HepG2 (cell line): ENCODE data around the gene APOA1. TPM values are rescaled to one million over a fixed set of nuclear protein-coding genes. Genes with fewer than 3 reads are reported as not detected.

ENCODE experiments used
- BORCS8-MEF2B ChIP-seq: sonication (generic); formaldehyde crosslinking; IDR thresholded peaks from 2 replicates; pipeline ENCODE4 v1.8.0; 2022; ENCODE audit warnings: mild to moderate bottlenecking, missing genetic modification reagents
- GLMP ChIP-seq: sonication (generic); formaldehyde crosslinking; IDR thresholded peaks from 2 replicates; pipeline ENCODE4 v1.9.0; 2021; ENCODE audit warnings: missing genetic modification reagents, mild to moderate bottlenecking, borderline replicate concordance
- GTF3A ChIP-seq: sonication (generic); formaldehyde crosslinking; conservative IDR thresholded peaks from 2 replicates; pipeline ENCODE4 v1.4.0; 2020; ENCODE audit warnings: mild to moderate bottlenecking, missing genetic modification reagents
- GZF1 ChIP-seq: sonication (generic); formaldehyde crosslinking; IDR thresholded peaks from 2 replicates; pipeline ENCODE4 v1.5.1; 2020; ENCODE audit warnings: mild to moderate bottlenecking, missing genetic modification reagents
- HNRNPH1 ChIP-seq: fragments of 200-400 bp; formaldehyde crosslinking; optimal IDR thresholded peaks from 2 replicates; pipeline ENCODE3; 2017; ENCODE audit warnings: mild to moderate bottlenecking, low read depth, low read length
- HOXD1 ChIP-seq: sonication (generic); formaldehyde crosslinking; IDR thresholded peaks from 2 replicates; pipeline ENCODE4 v1.5.0; 2020; ENCODE audit warnings: missing genetic modification reagents
- IRF9 ChIP-seq: sonication (generic); formaldehyde crosslinking; IDR thresholded peaks from 2 replicates; pipeline ENCODE4 v1.8.0; 2022; ENCODE audit warnings: missing genetic modification reagents, mild to moderate bottlenecking, borderline replicate concordance
- MEIS2 ChIP-seq: sonication (generic); formaldehyde crosslinking; IDR thresholded peaks from 2 replicates; pipeline ENCODE4 v1.9.0; 2021; ENCODE audit warnings: mild to moderate bottlenecking, missing genetic modification reagents
- MXD4 ChIP-seq: IDR thresholded peaks from 2 replicates; pipeline ENCODE4 v1.6.1; 2016; ENCODE audit warnings: mild to moderate bottlenecking, missing biosample characterization, missing genetic modification reagents
- PBX3 ChIP-seq: sonication (generic); formaldehyde crosslinking; IDR thresholded peaks from 2 replicates; pipeline ENCODE4 v1.8.1; 2023; ENCODE audit warnings: missing genetic modification reagents, inconsistent platforms, borderline replicate concordance
- POGK ChIP-seq: sonication (generic); formaldehyde crosslinking; conservative IDR thresholded peaks from 2 replicates; pipeline ENCODE4 v1.8.0; 2022; ENCODE audit warnings: mild to moderate bottlenecking, moderate library complexity, missing genetic modification reagents
- TCF12 ChIP-seq, 2 experiments: fragments of 450-650 bp in 1 of 2; sonication (generic) in 1 of 2; formaldehyde crosslinking in 1 of 2; IDR thresholded peaks; 2 replicates each; pipeline versions ENCODE4 v1.6.1 to v1.8.0; 2017 to 2022; ENCODE audit warnings: antibody characterized with exemption in 1 of 2, mild to moderate bottlenecking in 1 of 2, missing genetic modification reagents in 1 of 2, moderate library complexity in 1 of 2
- TEAD2 ChIP-seq: sonication (generic); formaldehyde crosslinking; IDR thresholded peaks from 2 replicates; pipeline ENCODE4 v1.9.0; 2021; ENCODE audit warnings: missing genetic modification reagents
- TOE1 ChIP-seq: sonication (generic); formaldehyde crosslinking; IDR thresholded peaks from 2 replicates; pipeline ENCODE4 v1.4.0; 2020; ENCODE audit warnings: mild to moderate bottlenecking, missing genetic modification reagents
- ZFP90 ChIP-seq: sonication (generic); formaldehyde crosslinking; IDR thresholded peaks from 2 replicates; pipeline ENCODE4 v1.8.0; 2022; ENCODE audit warnings: missing genetic modification reagents, mild to moderate bottlenecking, inconsistent platforms, borderline replicate concordance
- ZIK1 ChIP-seq: sonication (generic); formaldehyde crosslinking; IDR thresholded peaks from 2 replicates; pipeline ENCODE4 v1.5.0; 2020; ENCODE audit warnings: mild to moderate bottlenecking, low read depth, missing genetic modification reagents, borderline replicate concordance
- ZNF34 ChIP-seq: sonication (generic); formaldehyde crosslinking; IDR thresholded peaks from 2 replicates; pipeline ENCODE4 v1.4.0; 2020; ENCODE audit warnings: mild to moderate bottlenecking, missing genetic modification reagents, borderline replicate concordance
- ZNF770 ChIP-seq: sonication (generic); formaldehyde crosslinking; IDR thresholded peaks from 2 replicates; pipeline ENCODE4 v1.5.0; 2020; ENCODE audit warnings: mild to moderate bottlenecking, missing genetic modification reagents
- ZNF773 ChIP-seq: sonication (generic); formaldehyde crosslinking; IDR thresholded peaks from 2 replicates; pipeline ENCODE4 v1.4.0; 2020; ENCODE audit warnings: missing genetic modification reagents, borderline replicate concordance
- ZNF782 ChIP-seq: sonication (generic); formaldehyde crosslinking; IDR thresholded peaks from 2 replicates; pipeline ENCODE4 v1.4.0; 2020; ENCODE audit warnings: missing genetic modification reagents, mild to moderate bottlenecking, borderline replicate concordance
- polyA plus RNA-seq, 8 experiments: library from polyadenylated mRNA; depleted of rRNA in 3 of 8; stranded (reverse) in 7 of 8; unstranded in 1 of 8; fragments of >200 nt; fragmentation: Illumina TruSeq in 4 of 8; extraction: Trizol in 4 of 8; gene quantifications; 2 replicates each; pipeline versions ENCODE4 v1.2.1 to v1.2.3, GENCODE V29; 2011 to 2016; ENCODE audit warnings: low read depth in 4 of 8, missing spikeins in 1 of 8, mixed read lengths in 1 of 8; ENCODE audit not compliant: insufficient read depth in 1 of 8
- total RNA-seq, 5 experiments: library from RNA; depleted of rRNA; stranded (reverse); fragments of >200 nt; fragmentation: Illumina TruSeq; extraction: Trizol; gene quantifications; 2 replicates each; pipeline ENCODE4 v1.2.3, GENCODE V29; 2016; ENCODE audit warnings: low read depth in 1 of 5

Gene APOA1
- total and polyA plus RNA-seq, 2 of the 13 experiments (the other 11 are each of a cell fraction or from before 2014, with no cell fraction given): 1,973 to 5,485 TPM

GRCh38 chr11:116835791-116836631 lies 1.4 kb downstream of the APOA1 start (continued):
- TF ChIP-seq BORCS8-MEF2B (CRISPR knock-in tag) (peak; percentile 52; the same call in 1 of the 2 replicates), GZF1 (CRISPR knock-in tag) (no peak), ZNF773 (0 out of 2 replicates have a peak, but pooled peaks have one; percentile 72), PBX3 (CRISPR knock-in tag) (no peak), ZFP90 (CRISPR knock-in tag) (no peak), TOE1 (CRISPR knock-in tag) (no peak), GTF3A (CRISPR knock-in tag) (no peak), HNRNPH1 (no peak), GLMP (CRISPR knock-in tag) (no peak), ZNF770 (CRISPR knock-in tag) (peak; percentile 40; the same call in 1 of the 2 replicates), MXD4 (CRISPR knock-in tag) (no peak; the same call in 1 of the 2 replicates), ZNF34 (CRISPR knock-in tag) (no peak), TCF12 (IDR thresholded peaks at IDR 0.05) (no peak), TCF12 (CRISPR knock-in tag; IDR thresholded peaks at IDR 0.05) (0 out of 2 replicates have a peak, but pooled peaks have one; percentile 15), HOXD1 (CRISPR knock-in tag) (no peak), MEIS2 (peak; percentile 57; the same call in 1 of the 2 replicates), ZNF782 (CRISPR knock-in tag) (no peak), IRF9 (CRISPR knock-in tag) (0 out of 2 replicates have a peak, but pooled peaks have one; percentile 29), ZIK1 (CRISPR knock-in tag) (no peak), TEAD2 (no peak), POGK (CRISPR knock-in tag) (peak; percentile 55; the same call in 1 of the 2 replicates)
